ENCODE measurements around the gene ARHGAP26.
"Not testable (repeated sequence)": the region's sequence is repeated elsewhere in the genome, so short reads cannot be mapped to it uniquely, and the experiment has no call there.

Gene ARHGAP26

GRCh38 chr5:143197260-143197656 is 427.1 kb downstream of the ARHGAP26 start:
- in situ Hi-C loops (cut with MboI; ENCODE audit: low pct_unique_long_range_greater_than_20kb, low sequenced_read_pairs): no loop called here
- DNase-seq: no peak

- DNase-seq: no peak
- in situ Hi-C loops (cut with MboI; ENCODE audit: low pct_unique_long_range_greater_than_20kb, low sequenced_read_pairs): no loop called here
These were observed 428.2 kb downstream of the ARHGAP26 start for GRCh38 chr5:143198332-143198731.

- in situ Hi-C loops (cut with MboI; ENCODE audit: low pct_unique_long_range_greater_than_20kb, low sequenced_read_pairs): no loop called here
- no peak for DNase-seq
These were observed 429.0 kb downstream of the ARHGAP26 start for GRCh38 chr5:143199161-143199560.

GRCh38 chr5:143199843-143200242 is 429.7 kb downstream of the ARHGAP26 start:
- DNase-seq: no peak
- in situ Hi-C loops (cut with MboI; ENCODE audit: low pct_unique_long_range_greater_than_20kb, low sequenced_read_pairs): no loop called here

GRCh38 chr5:143200781-143201398 is 430.7 kb downstream of the ARHGAP26 start:
- DNase-seq: peak; percentile 21
- in situ Hi-C loops (cut with MboI; ENCODE audit: low pct_unique_long_range_greater_than_20kb, low sequenced_read_pairs): no loop called here

- in situ Hi-C loops (cut with MboI; ENCODE audit: low pct_unique_long_range_greater_than_20kb, low sequenced_read_pairs): no loop called here
These were observed 431.4 kb downstream of the ARHGAP26 start for GRCh38 chr5:143201589-143201988.

GRCh38 chr5:143203301-143203956 is 433.3 kb downstream of the ARHGAP26 start:
- DNase-seq; in situ Hi-C loops (cut with MboI; ENCODE audit: low pct_unique_long_range_greater_than_20kb, low sequenced_read_pairs): not testable (repeated sequence)

More at GRCh38 chr5:143201589-143201988, 431.4 kb downstream of the ARHGAP26 start:
- DNase-seq: no peak

GRCh38 chr5:143204474-143205246 is 434.5 kb downstream of the ARHGAP26 start:
- in situ Hi-C loops (cut with MboI; ENCODE audit: low pct_unique_long_range_greater_than_20kb, low sequenced_read_pairs): no loop called here
- no peak for DNase-seq

GRCh38 chr5:143205386-143205785 is 435.2 kb downstream of the ARHGAP26 start:
- DNase-seq: no peak
- in situ Hi-C loops (cut with MboI; ENCODE audit: low pct_unique_long_range_greater_than_20kb, low sequenced_read_pairs): no loop called here

- no peak for DNase-seq
- in situ Hi-C loops (cut with MboI; ENCODE audit: low pct_unique_long_range_greater_than_20kb, low sequenced_read_pairs): no loop called here
These were observed 435.7 kb downstream of the ARHGAP26 start for GRCh38 chr5:143205883-143206195.

- in situ Hi-C loops (cut with MboI; ENCODE audit: low pct_unique_long_range_greater_than_20kb, low sequenced_read_pairs): no loop called here
These were observed 436.2 kb downstream of the ARHGAP26 start for GRCh38 chr5:143206196-143207053.

GRCh38 chr5:143207058-143207457 is 436.9 kb downstream of the ARHGAP26 start:
- no peak for DNase-seq
- in situ Hi-C loops (cut with MboI; ENCODE audit: low pct_unique_long_range_greater_than_20kb, low sequenced_read_pairs): no loop called here

More at GRCh38 chr5:143206196-143207053, 436.2 kb downstream of the ARHGAP26 start:
- no peak for DNase-seq

- in situ Hi-C loops (cut with MboI; ENCODE audit: low pct_unique_long_range_greater_than_20kb, low sequenced_read_pairs): no loop called here
- no peak for DNase-seq
These were observed 437.6 kb downstream of the ARHGAP26 start for GRCh38 chr5:143207563-143208364.

GRCh38 chr5:143208365-143208641 is 438.1 kb downstream of the ARHGAP26 start:
- in situ Hi-C loops (cut with MboI; ENCODE audit: low pct_unique_long_range_greater_than_20kb, low sequenced_read_pairs): no loop called here
- DNase-seq: no peak

- in situ Hi-C loops (cut with MboI; ENCODE audit: low pct_unique_long_range_greater_than_20kb, low sequenced_read_pairs): no loop called here
- no peak for DNase-seq
These were observed 438.8 kb downstream of the ARHGAP26 start for GRCh38 chr5:143208781-143209510.

GRCh38 chr5:143209881-143210395 is 439.8 kb downstream of the ARHGAP26 start:
- in situ Hi-C loops (cut with MboI; ENCODE audit: low pct_unique_long_range_greater_than_20kb, low sequenced_read_pairs): no loop called here
- no peak for DNase-seq

GRCh38 chr5:143210576-143210975 is 440.4 kb downstream of the ARHGAP26 start:
- no peak for DNase-seq
- in situ Hi-C loops (cut with MboI; ENCODE audit: low pct_unique_long_range_greater_than_20kb, low sequenced_read_pairs): no loop called here

GRCh38 chr5:143212261-143212660 is 442.1 kb downstream of the ARHGAP26 start:
- in situ Hi-C loops (cut with MboI; ENCODE audit: low pct_unique_long_range_greater_than_20kb, low sequenced_read_pairs): no loop called here
- no peak for DNase-seq
